Renal cortex interstitium (tissue), 11 donors: ENCODE results near the gene GRID1. TPM values are rescaled to one million over a fixed set of nuclear protein-coding genes. Genes with fewer than 3 reads are reported as not detected.

ENCODE experiments used
- DNase-seq, 11 donors: peaks; one replicate each; pipeline ENCODE4 v3.0.0-alpha.2; 2013; ENCODE audit warnings: low read depth in 9 of 11, low spot score in 4 of 11; ENCODE audit errors: extremely low read depth in 1 of 11
- polyA plus RNA-seq, 3 donors: library from polyadenylated mRNA; unstranded; fragments of 120-200 nt; gene quantifications; one replicate each; pipeline ENCODE4 v1.2.1, GENCODE V29; 2013; ENCODE audit not compliant: insufficient read length in 3 of 3

Gene GRID1
- polyA plus RNA-seq, 3 donors: 1.6 to 1.8 (median 1.6) TPM

- DNase-seq: no peak
Measured at GRCh38 chr10:85596389-85596788, 770.2 kb downstream of the GRID1 start.

- DNase-seq: no peak
Measured at GRCh38 chr10:85594239-85594638, 772.4 kb downstream of the GRID1 start.

GRCh38 chr10:85593226-85593772 is 773.3 kb downstream of the GRID1 start:
- no peak for DNase-seq

- DNase-seq: no peak
Measured at GRCh38 chr10:85581371-85581770, 785.2 kb downstream of the GRID1 start.

GRCh38 chr10:85580585-85580984 is 786.0 kb downstream of the GRID1 start:
- no peak for DNase-seq

GRCh38 chr10:85578860-85579259 is 787.7 kb downstream of the GRID1 start:
- no peak for DNase-seq

GRCh38 chr10:85575441-85575840 is 791.2 kb downstream of the GRID1 start:
- DNase-seq: no peak

- DNase-seq: no peak
Measured at GRCh38 chr10:85570871-85571270, 795.7 kb downstream of the GRID1 start.

GRCh38 chr10:85565381-85565780 is 801.2 kb downstream of the GRID1 start:
- DNase-seq: no peak

- DNase-seq: no peak
Measured at GRCh38 chr10:85558533-85558932, 808.1 kb downstream of the GRID1 start.

- DNase-seq: no peak
Measured at GRCh38 chr10:85557706-85558105, 808.9 kb downstream of the GRID1 start.

GRCh38 chr10:85557077-85557476 is 809.5 kb downstream of the GRID1 start:
- DNase-seq: no peak

Other genes starting within 250 kb of the GRID1 start
- 10 to 100 TPM; 43.7 to 57.5 (median 46.4) TPM for gene WAPL, start 155.0 kb upstream of the GRID1 start, polyA plus RNA-seq